ENCODE results near the gene WDFY4. TPM values are rescaled to one million over a fixed set of nuclear protein-coding genes. Genes with fewer than 3 reads are reported as not detected.

Gene WDFY4
- total and polyA plus RNA-seq, 2 experiments from 2014 or later, result 0.14 TPM; not detected in 1

DNA sequence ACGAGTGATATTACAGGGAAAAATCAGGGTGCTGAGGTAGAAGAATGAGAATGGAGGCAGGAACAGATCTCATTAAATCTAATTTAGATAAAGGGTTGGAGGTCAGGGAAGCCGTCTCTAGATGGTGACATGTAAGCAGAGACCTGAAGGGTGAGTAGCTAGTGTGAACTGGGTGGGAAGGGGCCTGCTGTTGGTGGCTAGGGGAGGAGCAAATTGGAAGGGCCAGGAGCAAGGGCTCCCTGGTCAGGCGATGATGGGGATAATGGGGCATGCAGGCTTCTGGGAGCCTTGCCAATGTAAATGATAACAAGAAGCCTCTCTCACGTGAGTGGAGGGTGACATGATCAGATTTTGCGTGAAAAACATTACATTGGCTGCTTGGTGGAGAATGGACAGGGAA, 76.3 kb downstream of the WDFY4 start:
- H3K4me3 ChIP-seq, result no peak overlapping the region
- H3K27ac ChIP-seq (ENCODE audit: low read depth), result no peak overlapping the region
- H3K4me2 ChIP-seq, result no peak overlapping the region
- H3F3A ChIP-seq (replicated peaks; ENCODE audit: low read depth), result no peaks in the 10 kb centered on the region
- no peaks in the 10 kb centered on the region for H3K36me3 Mint-ChIP-seq (ENCODE audit: low read depth)
- H3K27ac Mint-ChIP-seq, result no peak overlapping the region
- no peaks in the 10 kb centered on the region for H4K20me1 ChIP-seq (replicated peaks; ENCODE audit: insufficient read depth)
- H3K36me3 ChIP-seq (ENCODE audit: insufficient read depth), result no peaks in the 10 kb centered on the region
- H3K9me2 ChIP-seq (ENCODE audit: insufficient read depth), result no peaks in the 10 kb centered on the region
- H3K4me1 ChIP-seq (ENCODE audit: insufficient read depth), result no peaks in the 10 kb centered on the region
- H3K27me3 ChIP-seq (ENCODE audit: insufficient read depth), result no peaks in the 10 kb centered on the region
- DNase-seq (ENCODE audit: low spot score) (no peak), ATAC-seq (no peak)
- no peaks in the 10 kb centered on the region for H3K4me1 Mint-ChIP-seq
- H3K27me3 Mint-ChIP-seq (ENCODE audit: insufficient read depth, low read depth, poor library complexity), result peaks cover 2% of the 10 kb centered on the region
- no peak overlapping the region for H2AFZ ChIP-seq
- TF ChIP-seq JUNB (IDR thresholded peaks at IDR 0.05; ENCODE audit: unreplicated experiment), result no peak
- TF ChIP-seq EZH2phosphoT487 (IDR thresholded peaks at IDR 0.05; ENCODE audit: unreplicated experiment), result no peak
- TF ChIP-seq ZNF114 (CRISPR knock-in tag; IDR thresholded peaks at IDR 0.05), result no peak
- H3K9me3 Mint-ChIP-seq, result no peaks in the 10 kb centered on the region; the same call in 2 of the 3 replicates
- no peak overlapping the region for H3K4me3 Mint-ChIP-seq
- no peaks in the 10 kb centered on the region for H3K79me2 ChIP-seq (replicated peaks; ENCODE audit: insufficient read depth)

DNA sequence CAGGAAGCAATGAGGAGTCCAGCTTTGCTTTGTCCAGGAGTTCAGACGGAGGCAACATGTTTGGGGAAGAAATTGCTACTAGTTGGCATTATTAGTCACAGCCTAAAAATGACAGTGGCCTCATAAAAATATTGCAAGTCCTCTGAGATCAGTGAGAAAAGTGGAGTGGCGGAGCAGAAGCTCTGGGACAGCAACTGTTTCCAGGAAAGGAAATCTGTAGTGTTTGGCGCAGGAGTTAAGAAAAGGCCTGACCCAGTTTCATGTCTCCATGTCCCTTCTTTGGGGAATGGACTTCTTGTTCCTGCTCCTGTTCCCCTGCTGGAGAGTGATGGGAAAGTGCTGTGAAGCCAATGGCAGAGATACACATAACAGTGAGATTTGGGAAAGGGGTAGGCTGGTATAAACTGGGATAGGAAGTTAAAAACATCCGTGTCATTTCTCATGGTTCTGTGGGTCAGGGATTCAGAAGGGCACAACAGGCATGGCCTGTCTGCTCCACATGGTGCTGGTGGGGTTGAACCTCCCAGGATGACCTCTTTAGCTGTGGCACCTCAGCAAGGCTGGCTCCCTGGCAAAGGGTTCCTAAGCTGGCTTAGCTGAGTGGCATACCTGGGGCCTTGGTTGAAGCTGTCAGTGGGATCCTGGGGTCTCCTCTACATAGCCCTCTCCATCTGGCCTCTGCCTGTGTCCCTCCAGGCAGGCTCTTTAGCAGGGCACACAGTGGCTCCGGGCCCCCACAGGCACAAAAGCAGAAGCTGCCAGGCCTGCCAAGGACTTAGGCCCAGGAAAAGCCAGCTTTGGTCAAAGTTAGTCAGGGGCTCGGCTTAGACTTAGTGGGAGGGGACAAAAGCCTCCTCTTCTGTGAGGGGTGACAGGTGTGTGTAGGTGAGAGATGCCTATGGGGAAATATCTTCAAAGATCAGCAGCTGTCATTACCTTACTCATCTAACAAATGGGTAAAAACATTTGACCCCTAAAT, 77.7 kb downstream of the WDFY4 start:
- Mint-ChIP-seq H3K4me3 (no peak overlapping the region), H3K36me3 (ENCODE audit: low read depth) (no peaks in the 10 kb centered on the region), H3K27me3 (ENCODE audit: insufficient read depth, low read depth, poor library complexity) (peaks cover 2% of the 10 kb centered on the region), H3K27ac (no peak overlapping the region), H3K4me1 (no peaks in the 10 kb centered on the region), H3K9me3 (no peaks in the 10 kb centered on the region; the same call in 2 of the 3 replicates)
- Histone ChIP-seq H3K79me2 (replicated peaks; ENCODE audit: insufficient read depth) (no peaks in the 10 kb centered on the region), H3F3A (replicated peaks; ENCODE audit: low read depth) (no peaks in the 10 kb centered on the region), H3K27me3 (ENCODE audit: insufficient read depth) (no peaks in the 10 kb centered on the region), H4K20me1 (replicated peaks; ENCODE audit: insufficient read depth) (no peaks in the 10 kb centered on the region), H3K9me2 (ENCODE audit: insufficient read depth) (no peaks in the 10 kb centered on the region), H3K4me2 (no peak overlapping the region), H3K36me3 (ENCODE audit: insufficient read depth) (no peaks in the 10 kb centered on the region), H3K4me3 (no peak overlapping the region), H2AFZ (no peak overlapping the region), H3K27ac (ENCODE audit: low read depth) (no peak overlapping the region), H3K4me1 (ENCODE audit: insufficient read depth) (no peaks in the 10 kb centered on the region)
- no peak for ATAC-seq
- DNase-seq (ENCODE audit: low spot score), result no peak
- TF ChIP-seq, protein P1, sequence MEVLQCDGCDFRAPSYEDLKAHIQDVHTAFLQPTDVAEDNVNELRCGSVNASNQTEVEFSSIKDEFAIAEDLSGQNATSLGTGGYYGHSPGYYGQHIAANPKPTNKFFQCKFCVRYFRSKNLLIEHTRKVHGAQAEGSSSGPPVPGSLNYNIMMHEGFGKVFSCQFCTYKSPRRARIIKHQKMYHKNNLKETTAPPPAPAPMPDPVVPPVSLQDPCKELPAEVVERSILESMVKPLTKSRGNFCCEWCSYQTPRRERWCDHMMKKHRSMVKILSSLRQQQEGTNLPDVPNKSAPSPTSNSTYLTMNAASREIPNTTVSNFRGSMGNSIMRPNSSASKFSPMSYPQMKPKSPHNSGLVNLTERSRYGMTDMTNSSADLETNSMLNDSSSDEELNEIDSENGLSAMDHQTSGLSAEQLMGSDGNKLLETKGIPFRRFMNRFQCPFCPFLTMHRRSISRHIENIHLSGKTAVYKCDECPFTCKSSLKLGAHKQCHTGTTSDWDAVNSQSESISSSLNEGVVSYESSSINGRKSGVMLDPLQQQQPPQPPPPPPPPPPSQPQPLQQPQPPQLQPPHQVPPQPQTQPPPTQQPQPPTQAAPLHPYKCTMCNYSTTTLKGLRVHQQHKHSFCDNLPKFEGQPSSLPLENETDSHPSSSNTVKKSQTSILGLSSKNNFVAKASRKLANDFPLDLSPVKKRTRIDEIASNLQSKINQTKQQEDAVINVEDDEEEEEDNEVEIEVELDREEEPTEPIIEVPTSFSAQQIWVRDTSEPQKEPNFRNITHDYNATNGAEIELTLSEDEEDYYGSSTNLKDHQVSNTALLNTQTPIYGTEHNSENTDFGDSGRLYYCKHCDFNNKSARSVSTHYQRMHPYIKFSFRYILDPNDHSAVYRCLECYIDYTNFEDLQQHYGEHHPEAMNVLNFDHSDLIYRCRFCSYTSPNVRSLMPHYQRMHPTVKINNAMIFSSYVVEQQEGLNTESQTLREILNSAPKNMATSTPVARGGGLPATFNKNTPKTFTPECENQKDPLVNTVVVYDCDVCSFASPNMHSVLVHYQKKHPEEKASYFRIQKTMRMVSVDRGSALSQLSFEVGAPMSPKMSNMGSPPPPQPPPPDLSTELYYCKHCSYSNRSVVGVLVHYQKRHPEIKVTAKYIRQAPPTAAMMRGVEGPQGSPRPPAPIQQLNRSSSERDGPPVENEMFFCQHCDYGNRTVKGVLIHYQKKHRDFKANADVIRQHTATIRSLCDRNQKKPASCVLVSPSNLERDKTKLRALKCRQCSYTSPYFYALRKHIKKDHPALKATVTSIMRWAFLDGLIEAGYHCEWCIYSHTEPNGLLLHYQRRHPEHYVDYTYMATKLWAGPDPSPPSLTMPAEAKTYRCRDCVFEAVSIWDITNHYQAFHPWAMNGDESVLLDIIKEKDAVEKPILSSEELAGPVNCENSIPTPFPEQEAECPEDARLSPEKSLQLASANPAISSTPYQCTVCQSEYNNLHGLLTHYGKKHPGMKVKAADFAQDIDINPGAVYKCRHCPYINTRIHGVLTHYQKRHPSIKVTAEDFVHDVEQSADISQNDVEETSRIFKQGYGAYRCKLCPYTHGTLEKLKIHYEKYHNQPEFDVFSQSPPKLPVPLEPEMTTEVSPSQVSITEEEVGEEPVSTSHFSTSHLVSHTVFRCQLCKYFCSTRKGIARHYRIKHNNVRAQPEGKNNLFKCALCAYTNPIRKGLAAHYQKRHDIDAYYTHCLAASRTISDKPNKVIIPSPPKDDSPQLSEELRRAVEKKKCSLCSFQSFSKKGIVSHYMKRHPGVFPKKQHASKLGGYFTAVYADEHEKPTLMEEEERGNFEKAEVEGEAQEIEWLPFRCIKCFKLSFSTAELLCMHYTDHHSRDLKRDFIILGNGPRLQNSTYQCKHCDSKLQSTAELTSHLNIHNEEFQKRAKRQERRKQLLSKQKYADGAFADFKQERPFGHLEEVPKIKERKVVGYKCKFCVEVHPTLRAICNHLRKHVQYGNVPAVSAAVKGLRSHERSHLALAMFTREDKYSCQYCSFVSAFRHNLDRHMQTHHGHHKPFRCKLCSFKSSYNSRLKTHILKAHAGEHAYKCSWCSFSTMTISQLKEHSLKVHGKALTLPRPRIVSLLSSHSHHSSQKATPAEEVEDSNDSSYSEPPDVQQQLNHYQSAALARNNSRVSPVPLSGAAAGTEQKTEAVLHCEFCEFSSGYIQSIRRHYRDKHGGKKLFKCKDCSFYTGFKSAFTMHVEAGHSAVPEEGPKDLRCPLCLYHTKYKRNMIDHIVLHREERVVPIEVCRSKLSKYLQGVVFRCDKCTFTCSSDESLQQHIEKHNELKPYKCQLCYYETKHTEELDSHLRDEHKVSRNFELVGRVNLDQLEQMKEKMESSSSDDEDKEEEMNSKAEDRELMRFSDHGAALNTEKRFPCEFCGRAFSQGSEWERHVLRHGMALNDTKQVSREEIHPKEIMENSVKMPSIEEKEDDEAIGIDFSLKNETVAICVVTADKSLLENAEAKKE (CRISPR knock-in tag; IDR thresholded peaks at IDR 0.05), result no peak
- TF ChIP-seq ZNF114 (CRISPR knock-in tag; IDR thresholded peaks at IDR 0.05), result no peak
- TF ChIP-seq STAT1 (IDR thresholded peaks at IDR 0.05; ENCODE audit: unreplicated experiment), result no peak
- TF ChIP-seq ZNF331 (CRISPR knock-in tag; IDR thresholded peaks at IDR 0.05; ENCODE audit: low read depth), result no peak
- no peak for TF ChIP-seq POLR2AphosphoS5 (IDR thresholded peaks at IDR 0.05; ENCODE audit: low read depth)
- no peak for TF ChIP-seq NANOG (IDR thresholded peaks at IDR 0.05; ENCODE audit: borderline replicate concordance)
- TF ChIP-seq, protein P2, sequence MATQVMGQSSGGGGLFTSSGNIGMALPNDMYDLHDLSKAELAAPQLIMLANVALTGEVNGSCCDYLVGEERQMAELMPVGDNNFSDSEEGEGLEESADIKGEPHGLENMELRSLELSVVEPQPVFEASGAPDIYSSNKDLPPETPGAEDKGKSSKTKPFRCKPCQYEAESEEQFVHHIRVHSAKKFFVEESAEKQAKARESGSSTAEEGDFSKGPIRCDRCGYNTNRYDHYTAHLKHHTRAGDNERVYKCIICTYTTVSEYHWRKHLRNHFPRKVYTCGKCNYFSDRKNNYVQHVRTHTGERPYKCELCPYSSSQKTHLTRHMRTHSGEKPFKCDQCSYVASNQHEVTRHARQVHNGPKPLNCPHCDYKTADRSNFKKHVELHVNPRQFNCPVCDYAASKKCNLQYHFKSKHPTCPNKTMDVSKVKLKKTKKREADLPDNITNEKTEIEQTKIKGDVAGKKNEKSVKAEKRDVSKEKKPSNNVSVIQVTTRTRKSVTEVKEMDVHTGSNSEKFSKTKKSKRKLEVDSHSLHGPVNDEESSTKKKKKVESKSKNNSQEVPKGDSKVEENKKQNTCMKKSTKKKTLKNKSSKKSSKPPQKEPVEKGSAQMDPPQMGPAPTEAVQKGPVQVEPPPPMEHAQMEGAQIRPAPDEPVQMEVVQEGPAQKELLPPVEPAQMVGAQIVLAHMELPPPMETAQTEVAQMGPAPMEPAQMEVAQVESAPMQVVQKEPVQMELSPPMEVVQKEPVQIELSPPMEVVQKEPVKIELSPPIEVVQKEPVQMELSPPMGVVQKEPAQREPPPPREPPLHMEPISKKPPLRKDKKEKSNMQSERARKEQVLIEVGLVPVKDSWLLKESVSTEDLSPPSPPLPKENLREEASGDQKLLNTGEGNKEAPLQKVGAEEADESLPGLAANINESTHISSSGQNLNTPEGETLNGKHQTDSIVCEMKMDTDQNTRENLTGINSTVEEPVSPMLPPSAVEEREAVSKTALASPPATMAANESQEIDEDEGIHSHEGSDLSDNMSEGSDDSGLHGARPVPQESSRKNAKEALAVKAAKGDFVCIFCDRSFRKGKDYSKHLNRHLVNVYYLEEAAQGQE (IDR thresholded peaks at IDR 0.05; ENCODE audit: unreplicated experiment), result no peak
- no peak for TF ChIP-seq EZH2phosphoT487 (IDR thresholded peaks at IDR 0.05; ENCODE audit: unreplicated experiment)
- TF ChIP-seq EZH2 (IDR thresholded peaks at IDR 0.05; ENCODE audit: low read depth, unreplicated experiment), result no peak
- no peak for TF ChIP-seq JUNB (IDR thresholded peaks at IDR 0.05; ENCODE audit: unreplicated experiment)
